CD4-positive, alpha-beta T cell treated with Interleukin-10 for 1 hour (primary cell): Measurements from ENCODE around the gene PGAM1.
A peak's percentile ranks its signal among the peaks of the same experiment; 100 is the strongest.
"Not testable (repeated sequence)": the region's sequence is repeated elsewhere in the genome, so short reads cannot be mapped to it uniquely, and the experiment has no call there.

ENCODE experiments used
- DNase-seq: peaks from one replicate; pipeline ENCODE4 v3.0.0-alpha.2; 2020

Gene PGAM1

GRCh38 chr10:97425964-97426775 is at the start of gene PGAM1:
PGAM1 (plus strand) TSS chr10:97426191; CDS start chr10:97426308, 117 bp downstream.
- DNase-seq: peak; percentile 97

DNA sequence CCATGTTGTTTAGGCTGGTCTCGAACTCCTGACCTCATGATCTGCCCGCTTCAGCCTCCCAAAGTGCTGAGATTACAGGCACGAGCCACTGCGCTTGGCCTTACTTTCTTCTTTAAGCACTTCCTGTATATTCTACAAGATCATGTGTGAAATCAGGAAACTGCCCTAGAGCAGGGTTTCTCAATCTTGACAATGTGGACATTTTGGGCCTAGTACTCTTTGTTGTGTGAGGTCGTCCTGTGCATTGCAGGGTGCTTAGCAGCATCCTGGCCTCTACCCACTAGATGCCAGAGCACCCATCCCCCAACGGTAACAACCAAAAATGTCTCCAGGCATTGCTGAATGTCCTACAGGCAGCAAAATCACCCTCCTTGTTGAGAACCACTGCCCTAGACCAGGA is 49.6 kb upstream of the PGAM1 start:
- no peak for DNase-seq

DNA sequence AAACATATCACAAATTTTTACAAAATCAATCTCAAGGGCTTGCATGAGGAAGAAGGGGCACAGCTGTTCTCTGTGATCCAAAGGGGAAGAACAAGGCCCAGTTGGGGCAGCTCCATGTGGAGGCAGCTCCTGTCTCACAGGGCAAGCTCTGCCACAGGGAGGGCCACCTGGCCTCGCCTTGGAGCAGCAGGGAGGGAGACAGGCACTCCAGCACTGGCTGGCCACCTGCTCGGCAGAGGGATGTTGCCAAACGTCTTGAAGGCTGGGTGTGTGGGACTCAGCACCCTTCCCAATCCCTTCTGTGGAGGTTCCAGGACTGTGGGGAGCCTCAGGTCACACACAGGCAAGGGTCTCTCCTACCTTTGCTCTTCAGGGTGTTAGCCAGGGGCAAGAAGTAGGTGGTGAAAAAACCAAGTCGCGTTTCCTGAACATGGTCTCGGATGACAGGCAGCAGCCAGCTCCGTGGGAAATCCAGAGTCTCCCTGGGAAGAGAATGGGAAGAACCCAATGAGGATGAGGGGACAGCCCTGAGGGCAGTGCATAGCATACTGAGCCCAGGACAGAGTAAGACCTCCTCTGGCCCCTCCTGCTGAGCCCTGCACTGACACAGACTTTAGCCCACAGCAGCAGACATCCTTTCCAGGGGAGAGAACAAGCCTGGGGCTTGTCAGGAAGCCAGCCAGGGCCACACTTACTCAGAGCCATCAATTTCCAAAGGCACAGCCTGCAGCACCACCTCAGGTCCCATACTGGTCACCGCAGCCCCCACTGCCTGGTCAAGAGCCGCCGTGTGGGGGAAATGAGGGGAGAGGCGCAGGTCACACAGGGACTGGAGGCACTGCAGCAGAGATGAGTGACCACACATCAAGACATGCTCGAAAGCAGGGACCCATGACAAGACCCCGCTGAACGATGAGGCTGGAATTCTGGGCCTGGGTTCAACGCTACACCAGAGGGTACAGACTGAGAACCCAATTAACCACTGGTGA is 46.8 kb upstream of the PGAM1 start:
- no peak for DNase-seq

DNA sequence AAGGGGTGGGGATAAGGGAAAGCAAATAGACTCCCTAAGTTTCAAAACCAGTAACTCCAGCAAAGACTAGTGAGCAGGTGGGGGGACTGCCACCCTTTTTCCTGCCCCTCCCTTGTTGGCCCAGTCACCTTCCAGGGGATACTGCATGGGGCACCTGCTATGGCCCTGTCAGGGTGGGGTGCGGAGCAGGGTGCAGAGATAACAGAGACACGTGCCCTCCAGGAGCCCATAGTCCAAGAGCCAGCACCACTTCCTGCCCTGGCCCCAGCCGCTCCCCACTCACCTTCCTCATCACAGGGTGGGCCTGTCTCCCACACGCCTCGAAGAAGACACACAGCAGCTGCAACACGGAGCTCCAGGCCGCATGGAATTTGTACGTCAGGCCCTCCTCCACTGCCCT is 45.5 kb upstream of the PGAM1 start:
- no peak for DNase-seq

DNA sequence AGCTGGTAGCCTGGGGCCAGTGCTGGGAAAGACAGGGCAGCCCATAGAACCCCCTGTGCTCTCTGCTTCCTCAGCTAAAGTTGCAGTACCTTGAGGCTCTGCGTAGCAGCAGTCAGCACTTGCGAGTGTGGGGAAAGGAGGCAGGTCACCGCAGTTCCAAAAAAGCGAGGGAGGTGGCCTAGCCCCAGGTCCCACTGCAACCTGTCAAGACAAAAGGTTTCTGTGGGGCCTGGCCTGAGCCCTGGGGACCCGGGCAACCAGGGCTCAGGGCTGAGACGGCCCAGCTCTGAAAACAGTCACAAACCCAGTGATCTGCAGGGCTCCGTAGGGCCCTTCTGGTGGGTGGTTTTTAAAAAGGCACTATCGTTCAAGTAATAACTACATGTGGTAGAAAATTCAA is 44.4 kb upstream of the PGAM1 start:
- no peak for DNase-seq

GRCh38 chr10:97383159-97383558 is 42.8 kb upstream of the PGAM1 start:
- DNase-seq: no peak

GRCh38 chr10:97384156-97384555 is 41.8 kb upstream of the PGAM1 start:
- no peak for DNase-seq

- no peak for DNase-seq
Measured at GRCh38 chr10:97384641-97385040, 41.4 kb upstream of the PGAM1 start.

DNA sequence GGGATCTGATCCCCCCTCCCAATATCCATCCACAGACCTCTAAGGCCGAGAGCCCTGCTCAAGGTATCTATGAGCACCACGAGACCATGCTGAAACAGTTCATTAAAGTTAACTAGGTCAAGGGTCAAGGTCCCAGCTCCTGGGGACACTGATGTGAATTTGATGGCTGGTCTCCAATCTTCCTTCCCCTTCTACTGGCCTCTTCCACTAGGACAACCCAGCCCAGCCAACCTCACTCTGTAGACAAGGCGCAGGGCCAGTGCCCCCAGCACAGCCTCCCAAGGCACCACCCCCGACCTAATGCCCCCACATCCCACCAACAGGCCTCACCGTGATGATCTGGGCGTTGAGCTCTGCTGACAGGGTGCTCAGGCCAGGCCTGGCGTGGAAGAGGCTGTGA is 40.4 kb upstream of the PGAM1 start:
- no peak for DNase-seq

GRCh38 chr10:97388152-97388551 is 37.8 kb upstream of the PGAM1 start:
- no peak for DNase-seq

- DNase-seq: no peak
Measured at GRCh38 chr10:97390091-97390490, 35.9 kb upstream of the PGAM1 start.

DNA sequence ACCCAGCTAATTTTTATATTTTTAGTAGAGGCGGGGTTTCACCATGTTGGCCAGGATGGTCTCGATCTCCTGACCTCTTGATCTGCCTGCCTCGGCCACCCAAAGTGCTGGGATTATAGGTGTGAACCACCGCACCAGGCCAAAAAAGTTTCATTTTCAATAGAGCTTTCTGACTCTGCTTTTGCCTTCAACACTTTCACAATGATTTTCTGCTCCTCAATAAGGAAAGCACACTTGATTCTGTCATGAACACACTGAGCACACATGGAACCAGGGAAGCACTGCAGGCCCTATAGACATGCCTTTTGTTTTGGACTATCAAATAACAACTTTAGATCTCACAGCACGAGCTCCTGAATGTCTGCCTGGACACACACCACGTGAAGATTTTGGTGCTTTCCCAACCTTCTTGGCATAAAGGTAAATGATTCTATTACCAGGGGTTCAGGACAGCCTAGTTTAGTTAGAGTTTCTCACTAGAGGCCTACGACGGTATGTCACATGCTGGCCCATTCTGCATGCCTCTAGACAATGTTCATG is 32.9 kb upstream of the PGAM1 start:
- DNase-seq: no peak

- DNase-seq: no peak
Measured at GRCh38 chr10:97396056-97396455, 29.9 kb upstream of the PGAM1 start.

DNA sequence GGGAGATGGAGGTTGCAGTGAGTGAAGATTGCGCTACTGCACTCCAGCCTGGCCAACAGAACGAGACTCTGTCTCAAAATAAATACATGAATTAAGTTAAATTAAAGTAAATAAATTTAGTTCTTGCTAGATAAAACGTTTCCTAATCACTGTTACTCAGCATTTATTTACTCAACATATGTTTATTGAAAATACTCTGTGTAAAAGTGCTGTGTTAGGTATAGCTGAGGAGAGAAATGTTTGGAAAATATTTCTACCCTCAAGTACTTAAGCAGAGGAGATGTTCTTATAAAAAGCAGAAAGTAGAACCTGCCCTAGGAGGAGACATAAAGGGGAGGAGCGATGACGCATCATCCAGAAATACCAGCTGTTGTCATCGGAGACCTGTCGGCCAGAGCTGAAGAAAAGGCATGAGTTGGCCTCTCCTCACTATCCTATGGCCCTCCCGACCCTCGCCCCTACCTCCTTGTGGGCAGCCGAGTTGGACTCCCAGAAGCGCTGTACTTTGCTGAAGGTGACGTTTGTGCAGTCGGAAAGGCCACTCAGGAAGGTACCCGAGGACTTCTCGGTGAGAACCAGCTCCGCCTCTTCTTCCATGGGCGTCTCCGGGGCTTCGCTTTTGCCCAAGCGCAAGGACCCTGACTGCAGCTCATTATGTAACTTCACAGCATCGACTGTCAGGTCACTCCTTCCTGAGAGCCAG is 26.0 kb upstream of the PGAM1 start:
- peak; percentile 53 for DNase-seq

GRCh38 chr10:97400665-97401454 is 25.1 kb upstream of the PGAM1 start, which contains the start of gene RRP12:
RRP12 (minus strand) TSS chr10:97401340; CDS start chr10:97401231, 109 bp downstream.
- peak; percentile 96 for DNase-seq

GRCh38 chr10:97401455-97401919 is 24.5 kb upstream of the PGAM1 start:
- no peak for DNase-seq

GRCh38 chr10:97404044-97404443 is 21.9 kb upstream of the PGAM1 start:
- no peak for DNase-seq

- DNase-seq: no peak
Measured at GRCh38 chr10:97406064-97406463, 19.9 kb upstream of the PGAM1 start.

DNA sequence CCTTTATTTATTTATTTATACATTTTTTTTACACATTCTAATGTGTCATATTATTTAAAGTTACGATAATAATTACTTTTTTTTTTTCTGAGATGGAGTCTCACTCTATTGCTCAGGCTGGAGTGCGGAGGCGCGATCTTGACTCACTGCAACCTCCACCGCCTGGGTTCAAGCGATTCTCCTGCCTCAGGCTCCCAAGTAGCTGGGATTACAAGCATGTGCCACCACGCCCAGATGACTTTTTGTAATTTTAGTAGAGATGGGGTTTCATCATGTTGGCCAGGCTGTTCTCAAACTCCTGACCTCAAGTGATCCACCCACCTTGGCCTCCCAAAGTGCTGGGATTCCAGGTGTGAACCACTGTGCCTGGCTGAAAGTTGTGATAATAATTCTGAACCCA is 19.5 kb upstream of the PGAM1 start:
- not testable (repeated sequence) for DNase-seq

DNA sequence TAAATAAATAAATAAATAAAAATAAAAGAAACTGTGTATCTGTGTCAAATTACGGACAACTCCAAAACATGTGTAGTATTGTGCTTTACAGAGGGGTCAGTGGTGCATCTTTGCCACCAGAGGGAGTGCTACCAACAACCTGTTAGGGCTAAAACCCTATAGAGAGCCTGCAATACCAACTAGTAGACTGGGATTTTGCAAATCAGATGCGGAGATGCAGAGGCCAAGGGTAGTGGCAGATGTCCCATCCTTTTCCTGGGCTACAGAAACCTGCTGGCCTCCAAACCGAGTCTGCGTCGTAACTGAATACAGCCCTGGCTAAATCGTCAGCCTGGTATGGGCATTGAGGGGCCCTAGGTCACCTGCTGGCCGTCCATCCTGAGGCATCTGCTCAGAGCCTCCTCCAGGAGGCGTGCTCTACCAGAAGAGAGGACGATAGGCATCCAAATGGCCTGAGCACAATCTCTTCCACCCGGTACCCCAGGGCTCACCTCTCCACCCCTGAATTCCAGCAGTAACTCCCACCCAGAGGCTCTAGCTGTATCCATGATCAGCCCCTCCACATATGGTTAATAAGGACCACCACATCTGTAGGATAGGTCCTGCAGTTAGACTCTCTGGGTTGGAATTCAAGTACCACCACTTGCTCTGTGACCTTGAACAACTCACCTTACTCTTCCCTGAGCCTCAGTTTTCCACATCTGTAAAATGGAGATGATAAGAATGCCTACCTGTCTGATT is 18.6 kb upstream of the PGAM1 start:
- peak; percentile 84 for DNase-seq

GRCh38 chr10:97407952-97408248 is 18.1 kb upstream of the PGAM1 start:
- no peak for DNase-seq
